H1 (cell line): Measurements from ENCODE around the gene ALDH1A2. TPM values are rescaled to one million over a fixed set of nuclear protein-coding genes. Genes with fewer than 3 reads are reported as not detected.

Experiments used
- CTCF ChIA-PET: fragments of 300-600 bp; sonication (Branson Sonifier 250); formaldehyde crosslinking; loops from one replicate; lab custom pipeline; 2021; ENCODE audit not compliant: partially characterized antibody; lab: Charles Lee
- POLR2A ChIA-PET: fragments of 300-600 bp; sonication (Branson Sonifier 250); formaldehyde crosslinking; loops from one replicate; lab custom pipeline; 2021; ENCODE audit warnings: inconsistent platforms; ENCODE audit not compliant: partially characterized antibody; lab: Charles Lee
- DNase-seq, 2 experiments: peaks; one replicate each; pipeline versions ENCODE4 v3.0.0 to v3.0.0-alpha.2; 2010 to 2022; ENCODE audit warnings: low spot score in 2 of 2, low read depth in 1 of 2, mixed read lengths in 1 of 2
- FAIRE-seq: peaks from 2 replicates; lab custom pipeline; 2011; peaks lifted over from hg19 to GRCh38; lab: Jason Lieb, UNC
- H2AFZ ChIP-seq: 2 replicates; pipeline ENCODE4 v1.8.1; 2012; ENCODE audit warnings: low read length, inconsistent platforms
- H2AK5ac ChIP-seq: 2 replicates; pipeline ENCODE4 v1.6.1; 2013; ENCODE audit warnings: low read depth, low read length
- H2BK120ac ChIP-seq: replicated peaks from 2 replicates; pipeline ENCODE3; 2013; ENCODE audit warnings: low read depth, low read length, inconsistent platforms
- H2BK12ac ChIP-seq: 2 replicates; pipeline ENCODE4 v1.6.1; 2013; ENCODE audit warnings: low read depth, low read length
- H2BK15ac ChIP-seq: 2 replicates; pipeline ENCODE4 v1.6.1; 2013; ENCODE audit warnings: low read length
- H2BK20ac ChIP-seq: 2 replicates; pipeline ENCODE4 v1.6.1; 2013; ENCODE audit warnings: low read length
- H2BK5ac ChIP-seq: 2 replicates; pipeline ENCODE4 v1.6.1; 2013; ENCODE audit warnings: low read depth, low read length
- H3K14ac ChIP-seq: 2 replicates; pipeline ENCODE4 v1.6.1; 2013; ENCODE audit warnings: inconsistent platforms; ENCODE audit not compliant: insufficient read length
- H3K18ac ChIP-seq: 2 replicates; pipeline ENCODE4 v1.6.1; 2013; ENCODE audit warnings: low read length; ENCODE audit errors: extremely low read depth
- H3K23ac ChIP-seq: 2 replicates; pipeline ENCODE4 v1.6.1; 2013; ENCODE audit warnings: inconsistent platforms; ENCODE audit not compliant: insufficient read length
- H3K23me2 ChIP-seq: 2 replicates; pipeline ENCODE4 v1.6.1; 2013; ENCODE audit warnings: low read depth, low read length
- H3K27ac ChIP-seq: 2 replicates; pipeline ENCODE4 v1.6.1; 2011; ENCODE audit warnings: low read depth, low read length, inconsistent platforms
- H3K27me3 ChIP-seq, 4 experiments: replicated peaks in 1 of 4; 1 replicate in 1 of 4; 2 replicates in 3 of 4; pipeline versions ENCODE4 v1.6.1 to v1.8.1; 2011 to 2013; ENCODE audit warnings: low read length in 3 of 4, mild to moderate bottlenecking in 3 of 4, inconsistent platforms in 2 of 4, mixed read lengths in 2 of 4, moderate library complexity in 1 of 4; ENCODE audit not compliant: control insufficient read depth in 3 of 4, insufficient read depth in 3 of 4; ENCODE audit errors: extremely low read depth in 1 of 4
- H3K36me3 ChIP-seq, 4 experiments: 2 replicates each; pipeline versions ENCODE4 v1.6.1 to v1.8.1; 2011 to 2013; ENCODE audit warnings: mild to moderate bottlenecking in 4 of 4, low read length in 3 of 4, moderate library complexity in 2 of 4, control low read depth in 1 of 4, inconsistent platforms in 1 of 4; ENCODE audit not compliant: insufficient read depth in 4 of 4, control insufficient read depth in 2 of 4
- H3K4ac ChIP-seq: replicated peaks from 2 replicates; pipeline ENCODE3; 2013; ENCODE audit warnings: low read length, low read depth, mixed read lengths, inconsistent platforms; ENCODE audit not compliant: insufficient read length
- H3K4me1 ChIP-seq, 4 experiments: replicated peaks in 1 of 4; 1 replicate in 1 of 4; 2 replicates in 3 of 4; pipeline versions ENCODE4 v1.6.1 to v1.8.1; 2011 to 2013; ENCODE audit warnings: low read length in 3 of 4, inconsistent platforms in 2 of 4, mixed read lengths in 1 of 4; ENCODE audit not compliant: insufficient read depth in 4 of 4, control insufficient read depth in 3 of 4
- H3K4me2 ChIP-seq, 2 experiments: 2 replicates each; pipeline versions ENCODE4 v1.6.1 to v1.8.1; 2011 to 2013; ENCODE audit warnings: low read depth in 2 of 2, low read length in 2 of 2, control low read depth in 1 of 2, inconsistent platforms in 1 of 2, mild to moderate bottlenecking in 1 of 2; ENCODE audit not compliant: insufficient read depth in 1 of 2
- H3K4me3 ChIP-seq, 4 experiments: fragments of 200-600, 300-600 bp in 1 of 4; sonication (generic), shearing (Covaris generic), sonication (Bioruptor Twin) in 1 of 4; 2 replicates each; pipeline versions ENCODE4 v1.5.1 to v1.8.1; 2011 to 2016; ENCODE audit warnings: low read length in 4 of 4, low read depth in 3 of 4, control low read depth in 2 of 4, inconsistent platforms in 2 of 4, mild to moderate bottlenecking in 2 of 4, mixed read lengths in 1 of 4, moderate library complexity in 1 of 4; ENCODE audit not compliant: insufficient read depth in 2 of 4; ENCODE audit errors: extremely low read depth in 1 of 4
- H3K56ac ChIP-seq: replicated peaks from 2 replicates; pipeline ENCODE3; 2013; ENCODE audit warnings: low read depth, mild to moderate bottlenecking, mixed read lengths, low read length, inconsistent platforms; ENCODE audit not compliant: insufficient read length
- H3K79me1 ChIP-seq: 2 replicates; pipeline ENCODE4 v1.6.1; 2013; ENCODE audit warnings: low read depth, low read length, control low read depth
- H3K79me2 ChIP-seq, 2 experiments: 2 replicates each; pipeline versions ENCODE4 v1.6.1 to v1.8.1; 2012 to 2013; ENCODE audit warnings: low read length in 2 of 2, mild to moderate bottlenecking in 2 of 2, inconsistent platforms in 1 of 2; ENCODE audit not compliant: insufficient read depth in 2 of 2, control insufficient read depth in 1 of 2
- H3K9ac ChIP-seq, 4 experiments: replicated peaks in 1 of 4; 1 replicate in 1 of 4; 2 replicates in 3 of 4; pipeline versions ENCODE4 v1.6.1 to v1.8.1; 2011 to 2013; ENCODE audit warnings: low read depth in 3 of 4, low read length in 3 of 4, control low read depth in 2 of 4, mild to moderate bottlenecking in 2 of 4, moderate library complexity in 2 of 4, inconsistent platforms in 1 of 4; ENCODE audit errors: extremely low read depth in 1 of 4
- H3K9me3 ChIP-seq, 2 experiments: 2 replicates each; pipeline versions ENCODE4 v1.6.1 to v1.8.1; 2012 to 2013; ENCODE audit warnings: mild to moderate bottlenecking in 2 of 2, moderate library complexity in 2 of 2, control low read depth in 1 of 2, inconsistent platforms in 1 of 2, low read depth in 1 of 2, low read length in 1 of 2, mixed read lengths in 1 of 2; ENCODE audit not compliant: insufficient read depth in 2 of 2
- H4K20me1 ChIP-seq, 2 experiments: replicated peaks in 1 of 2; 2 replicates each; pipeline versions ENCODE3 to v1.8.1; 2011 to 2013; ENCODE audit warnings: inconsistent platforms in 2 of 2, low read length in 2 of 2, mild to moderate bottlenecking in 1 of 2; ENCODE audit not compliant: insufficient read depth in 2 of 2, control insufficient read depth in 1 of 2
- H4K5ac ChIP-seq: 2 replicates; pipeline ENCODE4 v1.6.1; 2013; ENCODE audit warnings: low read length, low read depth, mixed read lengths, inconsistent platforms; ENCODE audit not compliant: insufficient read length
- H4K8ac ChIP-seq: 2 replicates; pipeline ENCODE4 v1.8.0; 2013; ENCODE audit warnings: mild to moderate bottlenecking, moderate library complexity, low read length, inconsistent platforms; ENCODE audit not compliant: insufficient read depth; ENCODE audit errors: extremely low read depth
- H4K91ac ChIP-seq: replicated peaks from 2 replicates; pipeline ENCODE3; 2013; ENCODE audit warnings: low read length, mixed read lengths, inconsistent platforms; ENCODE audit not compliant: insufficient read length
- CHD2 ChIP-seq: IDR thresholded peaks from 2 replicates; pipeline ENCODE4 v1.6.1; 2012; ENCODE audit warnings: low read length, improper control_type of control experiment
- JUN ChIP-seq: IDR thresholded peaks from 2 replicates; pipeline ENCODE4 v1.6.1; 2011; ENCODE audit warnings: low read depth, mild to moderate bottlenecking, improper control_type of control experiment, low read length
- JUND ChIP-seq: IDR thresholded peaks from 2 replicates; pipeline ENCODE4 v1.6.1; 2011; ENCODE audit warnings: mild to moderate bottlenecking, improper control_type of control experiment, low read length
- NANOG ChIP-seq: IDR thresholded peaks from 2 replicates; pipeline ENCODE4 v1.6.1; 2011; ENCODE audit warnings: low read length, low read depth, mild to moderate bottlenecking, inconsistent platforms; ENCODE audit not compliant: insufficient read depth, poor library complexity, severe bottlenecking
- POLR2AphosphoS5 ChIP-seq: IDR thresholded peaks from 2 replicates; pipeline ENCODE4 v1.6.1; 2011; ENCODE audit warnings: low read depth, low read length
- RNF2 ChIP-seq: fragments of 200-900, 300-1000 bp; sonication (generic); IDR thresholded peaks from 2 replicates; pipeline ENCODE4 v1.7.1; 2016; ENCODE audit warnings: borderline replicate concordance, low read depth, mild to moderate bottlenecking, antibody characterized with exemption, low read length; ENCODE audit not compliant: poor library complexity, severe bottlenecking; ENCODE audit errors: missing control alignments
- SIN3A ChIP-seq, 2 experiments: IDR thresholded peaks in 1 of 2; conservative IDR thresholded peaks in 1 of 2; 2 replicates each; pipeline ENCODE4 v1.6.1; 2011 to 2012; ENCODE audit warnings: low read length in 2 of 2, improper control_type of control experiment in 1 of 2, low read depth in 1 of 2, mild to moderate bottlenecking in 1 of 2
- SIRT6 ChIP-seq: IDR thresholded peaks from one replicate; pipeline ENCODE4 v1.7.1; 2012; ENCODE audit warnings: low read length, inconsistent platforms
- SP1 ChIP-seq: IDR thresholded peaks from 2 replicates; pipeline ENCODE4 v1.6.1; 2011; ENCODE audit warnings: low read depth, low read length
- SRF ChIP-seq: IDR thresholded peaks from 2 replicates; pipeline ENCODE4 v1.6.1; 2011; ENCODE audit warnings: mild to moderate bottlenecking, low read depth, low read length, moderate library complexity
- TCF12 ChIP-seq: IDR thresholded peaks from 2 replicates; pipeline ENCODE4 v1.6.1; 2011; ENCODE audit warnings: low read depth, mild to moderate bottlenecking, low read length
- TEAD4 ChIP-seq: IDR thresholded peaks from 2 replicates; pipeline ENCODE4 v1.6.1; 2012; ENCODE audit warnings: low read depth, low read length, inconsistent platforms, mixed read lengths
- WGBS, 2 experiments: shearing (Covaris generic) in 1 of 2; methylation state at CpG; one replicate each; pipeline versions ENCODE4 v1.1.6 to v1.1.7; 2013 to 2015; ENCODE audit warnings: low lambda C conversion rate in 2 of 2, mixed read lengths in 2 of 2, inconsistent platforms in 1 of 2, low coverage in 1 of 2, missing lambda C conversion rate in 1 of 2; ENCODE audit not compliant: insufficient replicate concordance in 2 of 2, insufficient coverage in 1 of 2, insufficient read length in 1 of 2; ENCODE audit errors: extremely low coverage in 1 of 2, missing lambda C conversion rate in 1 of 2; 5-methylcytosine and 5-hydroxymethylcytosine counted together
- polyA plus RNA-seq, 7 experiments: library from polyadenylated mRNA; depleted of rRNA in 3 of 7; stranded (reverse) in 5 of 7; unstranded in 2 of 7; fragments of >200 nt in 5 of 7; fragments of 200-250 nt in 2 of 7; gene quantifications; 1 replicate in 5 of 7; 2 replicates in 1 of 7; 4 replicates in 1 of 7; pipeline versions ENCODE4 v1.2.1 to v1.2.3, GENCODE V29; 2011 to 2013; ENCODE audit warnings: missing spikeins in 2 of 7, mixed read lengths in 2 of 7
- total RNA-seq: library from RNA; stranded (reverse); fragmentation: NEBNext Ultra II Directional; extraction: Animal tissue kit (Norgen Biotek cat#: 25700); gene quantifications from 2 replicates; pipeline ENCODE4 v1.2.1, GENCODE V29; 2021
- TF ChIP-seq, protein P1 (sequence below): IDR thresholded peaks from 2 replicates; pipeline ENCODE4 v1.6.1; 2012; ENCODE audit warnings: inconsistent platforms
- TF ChIP-seq, protein P2 (sequence below): IDR thresholded peaks from 2 replicates; pipeline ENCODE4 v1.6.1; 2012; ENCODE audit warnings: inconsistent platforms

ALDH1A2 gene
- total and polyA plus RNA-seq, 2 of the 8 experiments (the other 6 are each of a cell fraction or from before 2014, with no cell fraction given): 0.06 to 0.24 TPM

DNA sequence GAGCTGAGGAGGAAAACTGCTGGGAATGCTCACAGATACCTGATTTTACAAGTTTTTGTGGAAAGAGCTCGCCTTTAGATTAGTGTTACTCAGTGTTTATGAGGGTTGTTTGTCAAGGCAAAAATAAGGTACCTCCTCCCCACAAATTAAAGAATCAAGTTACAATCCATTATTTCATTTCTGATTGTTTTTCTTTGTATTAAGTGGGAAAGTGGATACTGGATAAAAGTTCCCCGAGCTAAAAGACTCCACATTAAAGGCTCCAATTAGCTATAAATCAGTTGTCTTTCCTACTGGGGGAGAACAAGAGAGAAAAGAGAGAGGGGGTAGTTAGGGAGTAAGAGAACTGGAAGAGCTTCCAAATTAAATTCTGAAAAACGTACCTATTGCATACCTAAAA, 1.9 kb downstream of the ALDH1A2 start:
- no peak overlapping the region for H3K4me2 ChIP-seq
- H4K8ac ChIP-seq: no peak overlapping the region
- H3K36me3 ChIP-seq: no peaks in the 10 kb centered on the region
- no peak overlapping the region for H3K4me3 ChIP-seq
- H4K20me1 ChIP-seq: peaks cover 0 to 1% of the 10 kb centered on the region in 2 experiments
- H3K79me2 ChIP-seq: no peaks in the 10 kb centered on the region
- H4K91ac ChIP-seq: no peak overlapping the region
- no peaks in the 10 kb centered on the region for H3K79me1 ChIP-seq
- H3K18ac ChIP-seq: no peak overlapping the region
- POLR2A ChIA-PET: interaction anchor here (0.7 kb wide), 1 partner anchor 310 kb away, joined by 3 read pairs; no protein-coding TSS in a partner anchor
- WGBS, 2 experiments: 59% methylated on average over 3 of the region's 3 CpGs; no CpG with 5 or more reads in 1 of the 2 experiments
- H3K9ac ChIP-seq: no peak overlapping the region
- H3K27me3 ChIP-seq: peaks cover 31 to 72% (median 52%) of the 10 kb centered on the region in 4 experiments
- no peak overlapping the region for H3K56ac ChIP-seq
- no peak overlapping the region for H3K14ac ChIP-seq
- no peak overlapping the region for H4K5ac ChIP-seq
- H2AK5ac ChIP-seq: no peak overlapping the region
- no peak overlapping the region for H2AFZ ChIP-seq
- H2BK20ac ChIP-seq: no peak overlapping the region
- H3K4ac ChIP-seq: no peak overlapping the region
- H3K9me3 ChIP-seq: no peaks in the 10 kb centered on the region
- FAIRE-seq (no peak), DNase-seq (no peak)
- peaks cover 10% of the 10 kb centered on the region; the same call in 1 of the 2 replicates for H3K23me2 ChIP-seq
- no peak overlapping the region for H2BK5ac ChIP-seq
- H2BK15ac ChIP-seq: no peak overlapping the region
- H3K4me1 ChIP-seq: peaks cover 0 to 3% (median under 1%) of the 10 kb centered on the region in 4 experiments; a peak in 3 of 7 replicates
- H2BK120ac ChIP-seq: no peak overlapping the region
- CTCF ChIA-PET: interaction anchor here (0.5 to 1.6 kb wide), 7 partner anchors 12 to 503 kb away, joined by 3 to 5 read pairs (median 3); no protein-coding TSS in a partner anchor
- no peak overlapping the region for H2BK12ac ChIP-seq
- no peak overlapping the region for H3K23ac ChIP-seq
- H3K27ac ChIP-seq: no peak overlapping the region
- no peak for TF ChIP-seq TEAD4
- no peak for TF ChIP-seq SIN3A (conservative IDR thresholded peaks at IDR 0.05 in 1 of 2, IDR thresholded peaks at IDR 0.05 in 1 of 2; ENCODE audit: low read depth in 1 of 2, low read length in 2 of 2)
- TF ChIP-seq RNF2: no peak
- no peak for TF ChIP-seq TCF12
- TF ChIP-seq, protein P1, sequence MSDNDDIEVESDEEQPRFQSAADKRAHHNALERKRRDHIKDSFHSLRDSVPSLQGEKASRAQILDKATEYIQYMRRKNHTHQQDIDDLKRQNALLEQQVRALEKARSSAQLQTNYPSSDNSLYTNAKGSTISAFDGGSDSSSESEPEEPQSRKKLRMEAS: no peak
- TF ChIP-seq JUN: no peak
- TF ChIP-seq, protein P2, sequence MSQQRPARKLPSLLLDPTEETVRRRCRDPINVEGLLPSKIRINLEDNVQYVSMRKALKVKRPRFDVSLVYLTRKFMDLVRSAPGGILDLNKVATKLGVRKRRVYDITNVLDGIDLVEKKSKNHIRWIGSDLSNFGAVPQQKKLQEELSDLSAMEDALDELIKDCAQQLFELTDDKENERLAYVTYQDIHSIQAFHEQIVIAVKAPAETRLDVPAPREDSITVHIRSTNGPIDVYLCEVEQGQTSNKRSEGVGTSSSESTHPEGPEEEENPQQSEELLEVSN: no peak
- TF ChIP-seq JUND: no peak
- no peak for TF ChIP-seq SRF
- no peak for TF ChIP-seq POLR2AphosphoS5
- TF ChIP-seq CHD2: no peak
- no peak for TF ChIP-seq SIRT6
- TF ChIP-seq NANOG: no peak
- no peak for TF ChIP-seq SP1
